Panc1 (cell line): ENCODE data around the gene ASTN2.

Source experiments
- CTCF ChIP-seq: fragments of 450-650 bp; IDR thresholded peaks from 2 replicates; pipeline ENCODE4 v1.5.1; 2017; ENCODE audit warnings: mild to moderate bottlenecking
- POLR2AphosphoS5 ChIP-seq: IDR thresholded peaks from 2 replicates; pipeline ENCODE4 v1.6.1; 2012; ENCODE audit warnings: mild to moderate bottlenecking, low read depth, low read length, moderate library complexity
- REST ChIP-seq, 2 experiments: IDR thresholded peaks; 2 replicates each; pipeline ENCODE4 v1.6.1; 2011 to 2012; ENCODE audit warnings: low read depth in 2 of 2, control low read depth in 1 of 2, low read length in 1 of 2, mild to moderate bottlenecking in 1 of 2, moderate library complexity in 1 of 2; ENCODE audit not compliant: insufficient read depth in 1 of 2
- SIN3A ChIP-seq: IDR thresholded peaks from 2 replicates; pipeline ENCODE4 v1.6.1; 2012; ENCODE audit warnings: low read depth, mild to moderate bottlenecking, low read length, moderate library complexity, borderline replicate concordance; ENCODE audit not compliant: insufficient read depth

GRCh38 chr9:117044241-117044640 is 370.6 kb downstream of the ASTN2 start:
- TF ChIP-seq POLR2AphosphoS5 (no peak), CTCF (no peak), SIN3A (no peak), REST (IDR thresholded peaks at IDR 0.05; ENCODE audit: insufficient read depth in 1 of 2, low read depth in 2 of 2, low read length in 1 of 2) (no peak)
